Measurements from ENCODE around the gene TBC1D14.

DNA sequence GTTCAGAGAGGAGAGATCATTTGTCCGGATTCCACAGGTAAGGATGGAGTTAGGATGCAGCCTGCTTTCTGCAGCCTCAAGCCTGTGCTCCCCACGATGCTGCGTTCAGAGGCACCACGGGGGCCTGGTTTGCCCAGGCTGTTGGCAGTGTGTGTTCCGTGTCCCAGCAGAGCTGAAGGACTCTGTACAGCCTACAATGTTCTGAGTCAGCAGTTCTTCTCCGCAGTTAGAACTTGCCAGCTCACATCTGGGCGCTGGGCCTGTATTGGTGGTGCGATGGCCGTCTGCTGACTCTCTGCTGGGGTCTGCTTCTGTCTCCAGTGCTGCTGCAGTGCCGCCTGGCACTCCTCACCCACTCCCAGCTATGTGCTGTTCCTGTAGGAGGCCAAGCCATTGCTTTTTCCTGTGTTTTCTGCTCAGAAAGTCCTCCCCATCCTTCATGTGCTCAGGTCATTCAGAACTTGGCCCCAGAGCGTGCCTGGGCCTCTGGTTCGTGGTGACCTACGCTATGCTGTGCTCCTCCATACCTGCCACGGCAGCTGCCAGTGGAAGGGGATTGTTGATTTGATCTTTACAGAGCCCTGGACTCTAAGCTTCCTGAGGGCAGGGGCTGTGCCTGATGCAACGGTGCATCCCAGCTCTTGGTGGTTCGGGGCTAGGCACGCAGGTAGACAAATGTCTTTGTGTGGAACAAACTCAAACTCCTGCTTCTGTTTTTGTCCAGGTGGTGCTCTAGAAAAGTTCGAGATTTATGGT, 91.0 kb downstream of the TBC1D14 start:
- no peak for TF ChIP-seq CTCF (IDR thresholded peaks at IDR 0.05)
- TF ChIP-seq POLR2AphosphoS5 (IDR thresholded peaks at IDR 0.05) = no peak
- TF ChIP-seq POLR2A (IDR thresholded peaks at IDR 0.05) = no peak
- no peak for TF ChIP-seq EP300 (IDR thresholded peaks at IDR 0.05; ENCODE audit: low read depth)

All from transverse colon (tissue), 4 donors.